ENCODE measurements around the gene LRRC7. TPM values are rescaled to one million over a fixed set of nuclear protein-coding genes. Genes with fewer than 3 reads are reported as not detected.
"Not testable (repeated sequence)": the region's sequence is repeated elsewhere in the genome, so short reads cannot be mapped to it uniquely, and the experiment has no call there.

LRRC7 gene
- total RNA-seq, 1 donor from 2014 or later = 159 TPM

GRCh38 chr1:70017770-70018169 lies 450.0 kb downstream of the LRRC7 start:
- no peak for FAIRE-seq
- DNase-seq (ENCODE audit: low spot score in 2 of 2) = no peak

GRCh38 chr1:70024272-70024671 lies 456.6 kb downstream of the LRRC7 start:
- FAIRE-seq (no peak), DNase-seq (ENCODE audit: low spot score in 2 of 2) (no peak)

- FAIRE-seq (peak; percentile 79), DNase-seq (ENCODE audit: low spot score in 2 of 2) (no peak)
These were observed 457.3 kb downstream of the LRRC7 start for GRCh38 chr1:70025052-70025451.

- DNase-seq (ENCODE audit: low spot score in 2 of 2) = no peak
These were observed 458.1 kb downstream of the LRRC7 start for GRCh38 chr1:70025846-70026245.

GRCh38 chr1:70033266-70033873 lies 465.6 kb downstream of the LRRC7 start:
- DNase-seq (ENCODE audit: low spot score in 2 of 2) = no peak
- no peak for FAIRE-seq

More at GRCh38 chr1:70025846-70026245, 458.1 kb downstream of the LRRC7 start:
- FAIRE-seq = no peak

- no peak for DNase-seq (ENCODE audit: low spot score in 2 of 2)
- FAIRE-seq = peak; percentile 13
These were observed 466.2 kb downstream of the LRRC7 start for GRCh38 chr1:70033936-70034335.

GRCh38 chr1:70034403-70034802 lies 466.7 kb downstream of the LRRC7 start:
- FAIRE-seq (no peak), DNase-seq (ENCODE audit: low spot score in 2 of 2) (no peak)

GRCh38 chr1:70038025-70038424 lies 470.3 kb downstream of the LRRC7 start:
- FAIRE-seq = no peak

GRCh38 chr1:70039485-70039884 lies 471.8 kb downstream of the LRRC7 start:
- DNase-seq (ENCODE audit: low spot score in 2 of 2) (no peak), FAIRE-seq (no peak)

More at GRCh38 chr1:70038025-70038424, 470.3 kb downstream of the LRRC7 start:
- DNase-seq (ENCODE audit: low spot score in 2 of 2) = no peak

GRCh38 chr1:70041317-70042045 lies 473.8 kb downstream of the LRRC7 start:
- DNase-seq (ENCODE audit: low spot score in 2 of 2) (no peak), FAIRE-seq (no peak)

- FAIRE-seq = no peak
- DNase-seq (ENCODE audit: low spot score in 2 of 2) = no peak
These were observed 474.5 kb downstream of the LRRC7 start for GRCh38 chr1:70042090-70042731.

- no peak for DNase-seq (ENCODE audit: low spot score in 2 of 2)
- FAIRE-seq = no peak
These were observed 476.1 kb downstream of the LRRC7 start for GRCh38 chr1:70043804-70044203.

- FAIRE-seq = no peak
These were observed 477.1 kb downstream of the LRRC7 start for GRCh38 chr1:70044832-70045231.

GRCh38 chr1:70045581-70045980 lies 477.9 kb downstream of the LRRC7 start:
- FAIRE-seq; DNase-seq (ENCODE audit: low spot score in 2 of 2): not testable (repeated sequence)

More at GRCh38 chr1:70044832-70045231, 477.1 kb downstream of the LRRC7 start:
- DNase-seq (ENCODE audit: low spot score in 2 of 2) = no peak

GRCh38 chr1:70048336-70049094 lies 480.8 kb downstream of the LRRC7 start:
- FAIRE-seq (no peak), DNase-seq (ENCODE audit: low spot score in 2 of 2) (no peak)

GRCh38 chr1:70051926-70052325 lies 484.2 kb downstream of the LRRC7 start:
- no peak for DNase-seq (ENCODE audit: low spot score in 2 of 2)
- FAIRE-seq = no peak

- FAIRE-seq = no peak
- DNase-seq (ENCODE audit: low spot score in 2 of 2) = no peak
These were observed 489.8 kb downstream of the LRRC7 start for GRCh38 chr1:70057500-70057899.

GRCh38 chr1:70061231-70061630 lies 493.5 kb downstream of the LRRC7 start:
- no peak for DNase-seq (ENCODE audit: low spot score in 2 of 2)
- no peak for FAIRE-seq

GRCh38 chr1:70063861-70064260 lies 496.1 kb downstream of the LRRC7 start:
- DNase-seq (ENCODE audit: low spot score in 2 of 2) = no peak
- FAIRE-seq = no peak

GRCh38 chr1:70066711-70067110 lies 499.0 kb downstream of the LRRC7 start:
- DNase-seq (ENCODE audit: low spot score in 2 of 2) (no peak), FAIRE-seq (no peak)

- no peak for DNase-seq (ENCODE audit: low spot score in 2 of 2)
These were observed 503.9 kb downstream of the LRRC7 start for GRCh38 chr1:70071601-70072000.

More at GRCh38 chr1:70071601-70072000, 503.9 kb downstream of the LRRC7 start:
- FAIRE-seq = no peak
